ENCODE data around the gene CERS6.
"Not testable (repeated sequence)": the region's sequence is repeated elsewhere in the genome, so short reads cannot be mapped to it uniquely, and the experiment has no call there.

The CERS6 gene

GRCh38 chr2:168787098-168787781 is 331.2 kb downstream of the CERS6 start:
- TF ChIP-seq CTCF (IDR thresholded peaks at IDR 0.05; ENCODE audit: control insufficient read depth, insufficient read depth, low read depth, low read length, missing control alignments): no peak
- no peak for DNase-seq (ENCODE audit: low read depth)
- no peak overlapping the region for H3K4me3 ChIP-seq (ENCODE audit: control insufficient read depth, low read depth, low read length)

- no peak overlapping the region for H3K4me3 ChIP-seq (ENCODE audit: control insufficient read depth, low read depth, low read length)
- DNase-seq (ENCODE audit: low read depth): no peak
- TF ChIP-seq CTCF (IDR thresholded peaks at IDR 0.05; ENCODE audit: control insufficient read depth, insufficient read depth, low read depth, low read length, missing control alignments): no peak
These were observed 331.8 kb downstream of the CERS6 start for GRCh38 chr2:168787782-168788376.

GRCh38 chr2:168789776-168790175 is 333.7 kb downstream of the CERS6 start:
- DNase-seq (ENCODE audit: low read depth): no peak
- TF ChIP-seq CTCF (IDR thresholded peaks at IDR 0.05; ENCODE audit: control insufficient read depth, insufficient read depth, low read depth, low read length, missing control alignments): no peak
- H3K4me3 ChIP-seq (ENCODE audit: control insufficient read depth, low read depth, low read length): no peak overlapping the region

- no peak for DNase-seq (ENCODE audit: low read depth)
- TF ChIP-seq CTCF (IDR thresholded peaks at IDR 0.05; ENCODE audit: control insufficient read depth, insufficient read depth, low read depth, low read length, missing control alignments): no peak
- no peak overlapping the region for H3K4me3 ChIP-seq (ENCODE audit: control insufficient read depth, low read depth, low read length)
These were observed 334.3 kb downstream of the CERS6 start for GRCh38 chr2:168790226-168790902.

GRCh38 chr2:168791140-168791539 is 335.1 kb downstream of the CERS6 start:
- DNase-seq (ENCODE audit: low read depth); H3K4me3 ChIP-seq (ENCODE audit: control insufficient read depth, low read depth, low read length): not testable (repeated sequence)

- TF ChIP-seq CTCF (IDR thresholded peaks at IDR 0.05; ENCODE audit: control insufficient read depth, insufficient read depth, low read depth, low read length, missing control alignments): no peak
These were observed 337.5 kb downstream of the CERS6 start for GRCh38 chr2:168793596-168793995.

GRCh38 chr2:168794968-168795367 is 338.9 kb downstream of the CERS6 start:
- no peak for TF ChIP-seq CTCF (IDR thresholded peaks at IDR 0.05; ENCODE audit: control insufficient read depth, insufficient read depth, low read depth, low read length, missing control alignments)
- no peak overlapping the region for H3K4me3 ChIP-seq (ENCODE audit: control insufficient read depth, low read depth, low read length)
- DNase-seq (ENCODE audit: low read depth): no peak

More at GRCh38 chr2:168793596-168793995, 337.5 kb downstream of the CERS6 start:
- H3K4me3 ChIP-seq (ENCODE audit: control insufficient read depth, low read depth, low read length): no peak overlapping the region
- no peak for DNase-seq (ENCODE audit: low read depth)
